HS-27A (cell line): ENCODE results near the gene HOXB6.

Experiments used
- DNase-seq: peaks from one replicate; pipeline ENCODE4 v3.0.0-alpha.2; 2012; ENCODE audit warnings: low read depth, missing footprints

HOXB6 gene

GRCh38 chr17:48565925-48566710, 38.7 kb downstream of the HOXB6 start:
- no peak for DNase-seq

DNA sequence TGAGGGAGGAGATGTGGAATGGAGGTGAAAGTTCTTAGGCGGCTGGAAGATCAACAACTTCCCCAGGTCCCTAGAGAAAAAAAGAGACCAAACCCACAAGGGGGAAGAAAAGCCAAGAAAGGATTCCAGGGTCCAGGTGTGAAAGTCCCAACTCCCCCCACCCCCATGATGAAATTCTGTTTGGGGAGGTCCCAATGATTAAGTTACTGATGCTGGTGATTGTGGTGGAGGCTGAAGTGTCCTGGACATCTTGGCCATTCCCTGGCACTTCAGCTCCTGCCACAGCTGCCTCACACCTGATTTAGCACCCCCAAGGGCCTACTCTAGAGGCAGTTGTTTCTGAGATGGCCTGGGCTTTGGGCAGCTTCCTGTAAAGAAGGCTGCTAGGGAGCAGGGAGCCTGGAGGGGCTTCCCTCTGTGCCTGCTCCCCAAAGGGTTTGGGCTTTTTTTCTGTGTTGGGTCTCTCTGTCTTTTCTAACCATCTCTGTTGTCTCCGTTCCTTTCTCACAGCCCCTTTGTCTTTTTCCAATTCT, 39.7 kb downstream of the HOXB6 start:
- DNase-seq, result no peak

- DNase-seq, result no peak
Observed at GRCh38 chr17:48564188-48565021, 40.4 kb downstream of the HOXB6 start.

DNA sequence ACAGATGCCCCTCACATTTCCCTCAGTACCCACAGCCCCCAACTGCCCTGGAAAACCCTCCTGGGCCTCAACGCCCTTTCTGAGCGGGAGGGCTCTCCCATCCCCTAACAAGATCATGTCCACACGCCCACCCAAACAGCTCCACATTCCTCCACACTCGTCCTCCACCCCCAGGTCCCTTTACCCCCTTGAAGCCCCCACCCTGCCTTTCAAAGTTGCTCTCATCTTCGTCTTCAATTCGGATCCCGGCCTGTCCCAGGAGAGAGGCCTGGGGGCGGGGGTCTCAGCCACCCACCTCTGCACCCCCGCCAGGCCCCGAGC, 41.0 kb downstream of the HOXB6 start:
- DNase-seq, result no peak

GRCh38 chr17:48563385-48563838, 41.4 kb downstream of the HOXB6 start:
- no peak for DNase-seq

- no peak for DNase-seq
Observed at GRCh38 chr17:48562934-48563333, 41.9 kb downstream of the HOXB6 start.

- no peak for DNase-seq
Observed at GRCh38 chr17:48561884-48562810, 42.6 kb downstream of the HOXB6 start.

- DNase-seq, result no peak
Observed at GRCh38 chr17:48559840-48560817, 44.7 kb downstream of the HOXB6 start.

DNA sequence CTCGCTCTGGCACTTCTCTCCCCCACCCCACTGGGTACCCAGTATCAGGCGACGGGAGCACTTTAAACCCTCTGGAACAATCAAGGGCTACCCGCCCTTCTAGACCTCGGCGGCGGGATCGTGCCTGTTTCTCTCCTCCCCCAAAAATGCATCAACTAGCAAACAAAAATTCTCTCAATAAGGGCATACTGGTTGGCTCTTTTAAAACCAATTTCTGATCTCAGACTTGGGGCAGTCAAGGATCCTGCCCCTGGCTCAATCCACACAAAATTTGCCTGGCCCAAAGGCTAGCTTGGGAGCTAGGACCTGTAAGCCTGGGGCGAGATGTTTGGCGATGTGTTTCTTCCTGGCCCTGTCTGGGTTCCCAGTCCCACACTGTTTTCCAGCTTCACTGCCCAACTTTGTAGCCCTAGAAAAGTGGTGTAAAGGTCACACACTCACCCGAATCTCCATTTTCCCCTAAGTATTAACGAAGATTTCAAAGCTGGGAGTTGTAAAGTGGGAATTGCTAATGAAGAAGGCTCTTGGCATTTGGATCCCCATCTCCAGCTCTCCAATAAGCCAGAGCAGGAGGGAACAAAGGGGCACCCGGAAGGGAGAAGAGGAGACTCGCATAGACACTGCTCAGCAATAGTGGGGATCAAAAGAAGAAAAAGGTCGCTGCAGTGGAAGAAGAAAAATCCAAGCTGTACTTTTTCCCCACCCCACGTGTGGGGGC, 45.5 kb downstream of the HOXB6 start:
- DNase-seq, result no peak

DNA sequence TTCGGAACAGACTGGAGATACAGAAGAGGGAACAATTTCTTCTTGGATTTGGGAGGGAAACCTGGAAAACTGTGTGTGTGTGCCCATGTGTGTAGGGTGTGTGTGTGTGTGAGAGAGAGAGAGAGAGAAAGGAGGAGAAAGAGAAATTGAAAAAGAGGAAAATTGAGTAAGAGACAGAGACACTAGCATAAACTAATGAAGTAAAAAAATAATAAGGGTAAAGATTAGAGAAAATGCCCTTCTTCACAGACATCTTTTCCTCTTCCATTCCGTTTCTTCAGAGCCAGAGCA, 46.0 kb downstream of the HOXB6 start:
- DNase-seq, result no peak

- DNase-seq, result no peak
Observed at GRCh38 chr17:48558057-48558830, 46.5 kb downstream of the HOXB6 start.

DNA sequence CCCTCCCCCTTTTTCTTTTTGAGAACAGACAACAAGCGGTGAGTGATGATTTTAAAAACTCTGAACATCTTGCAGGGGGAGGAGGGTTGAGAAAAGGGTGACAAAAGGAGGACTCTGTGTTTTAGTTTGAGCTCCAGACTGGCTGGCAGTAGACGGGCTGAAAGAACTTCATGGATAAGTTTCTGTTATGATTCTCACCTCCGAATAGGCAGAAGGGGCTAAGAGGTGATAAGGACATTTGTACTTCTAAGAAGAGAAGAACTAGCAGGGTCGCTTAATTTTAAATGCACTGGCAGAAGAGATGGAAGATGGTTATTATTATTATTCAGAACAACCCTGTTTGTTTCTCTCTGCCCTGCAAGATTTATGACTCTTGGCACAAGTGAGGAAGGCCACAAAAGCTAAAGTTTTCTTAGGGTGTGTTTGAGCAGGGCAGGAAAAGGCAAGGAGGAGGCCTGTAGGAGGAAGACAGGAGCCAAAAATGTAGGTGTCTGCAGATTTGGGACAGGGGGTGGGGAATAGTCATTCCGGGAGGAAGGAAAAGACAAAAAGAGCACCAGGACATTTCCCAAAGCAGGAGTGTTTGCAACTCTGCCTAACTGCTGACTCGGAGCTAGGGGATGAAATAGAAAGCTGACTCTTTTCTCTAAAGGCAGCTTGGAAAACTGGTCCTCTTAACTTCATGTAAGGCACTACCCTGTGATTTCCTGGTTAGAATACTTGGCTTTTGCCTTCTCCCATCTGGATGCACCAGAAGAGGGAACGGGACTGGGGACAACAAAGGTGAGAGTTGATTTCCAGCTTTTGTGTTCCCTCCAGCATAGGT, 48.0 kb downstream of the HOXB6 start:
- DNase-seq, result no peak

DNA sequence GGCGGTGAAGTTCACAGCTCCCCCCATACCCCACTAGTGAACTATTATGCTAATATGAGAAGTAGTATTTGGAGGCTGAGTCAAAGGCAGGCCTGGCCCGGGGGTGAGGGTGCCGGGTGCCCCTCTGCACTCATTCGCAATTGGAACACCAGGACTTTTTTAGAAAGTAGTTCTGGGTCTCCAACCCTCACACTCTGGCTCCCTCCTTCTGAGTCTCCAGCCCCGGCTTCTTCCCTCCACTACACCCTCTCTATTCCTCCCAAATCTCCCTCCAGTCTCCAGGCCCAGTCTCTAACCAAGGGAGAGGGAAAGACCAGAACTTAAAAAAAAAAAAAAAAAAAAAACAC, 48.6 kb downstream of the HOXB6 start:
- no peak for DNase-seq

DNA sequence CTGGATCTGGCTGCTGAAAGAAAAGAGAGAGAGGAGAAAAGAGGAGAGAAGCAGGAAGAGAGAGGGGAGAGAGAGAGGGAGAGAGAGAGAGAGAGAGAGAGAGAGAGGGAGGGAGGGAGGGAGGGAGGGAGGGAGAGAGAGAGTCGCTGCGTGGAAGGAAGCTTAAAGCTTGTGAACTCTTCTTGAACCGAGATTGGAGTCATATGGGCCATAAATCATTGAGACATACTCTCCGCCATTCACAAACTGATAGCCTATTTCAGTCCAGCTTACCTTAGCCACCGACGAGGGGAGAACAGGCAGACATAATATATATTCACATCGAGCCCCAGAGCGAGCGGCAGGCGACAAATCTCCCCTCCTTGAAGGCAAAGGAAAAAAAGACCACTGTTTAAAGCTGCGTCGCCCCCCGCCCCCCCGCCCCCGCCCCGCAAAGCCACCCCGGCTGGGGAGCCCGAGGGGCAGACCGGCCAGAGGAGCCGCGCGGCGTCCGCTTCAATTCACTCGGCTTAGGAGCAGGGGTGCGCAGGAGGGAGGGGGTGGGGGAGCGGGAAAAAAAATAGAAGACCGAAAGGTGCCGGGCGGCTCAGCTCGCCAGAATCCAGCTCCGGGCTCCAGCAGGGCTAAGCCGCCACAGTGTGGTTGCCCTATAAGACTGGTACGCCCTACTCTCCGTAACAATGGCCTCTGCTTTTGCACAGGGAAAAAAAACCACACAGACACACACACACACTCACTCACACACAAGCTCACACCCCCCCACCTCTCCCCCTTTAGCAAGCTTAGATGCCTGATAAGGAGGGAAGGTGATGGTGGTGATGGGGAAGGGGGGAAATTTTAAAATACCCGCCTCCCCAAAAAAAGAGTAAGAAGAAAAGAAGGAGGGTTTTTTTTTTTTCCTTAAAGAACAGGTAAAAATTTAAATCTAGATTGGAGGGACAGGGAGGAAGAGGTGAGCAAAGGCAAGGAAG, 49.2 kb downstream of the HOXB6 start:
- no peak for DNase-seq

DNA sequence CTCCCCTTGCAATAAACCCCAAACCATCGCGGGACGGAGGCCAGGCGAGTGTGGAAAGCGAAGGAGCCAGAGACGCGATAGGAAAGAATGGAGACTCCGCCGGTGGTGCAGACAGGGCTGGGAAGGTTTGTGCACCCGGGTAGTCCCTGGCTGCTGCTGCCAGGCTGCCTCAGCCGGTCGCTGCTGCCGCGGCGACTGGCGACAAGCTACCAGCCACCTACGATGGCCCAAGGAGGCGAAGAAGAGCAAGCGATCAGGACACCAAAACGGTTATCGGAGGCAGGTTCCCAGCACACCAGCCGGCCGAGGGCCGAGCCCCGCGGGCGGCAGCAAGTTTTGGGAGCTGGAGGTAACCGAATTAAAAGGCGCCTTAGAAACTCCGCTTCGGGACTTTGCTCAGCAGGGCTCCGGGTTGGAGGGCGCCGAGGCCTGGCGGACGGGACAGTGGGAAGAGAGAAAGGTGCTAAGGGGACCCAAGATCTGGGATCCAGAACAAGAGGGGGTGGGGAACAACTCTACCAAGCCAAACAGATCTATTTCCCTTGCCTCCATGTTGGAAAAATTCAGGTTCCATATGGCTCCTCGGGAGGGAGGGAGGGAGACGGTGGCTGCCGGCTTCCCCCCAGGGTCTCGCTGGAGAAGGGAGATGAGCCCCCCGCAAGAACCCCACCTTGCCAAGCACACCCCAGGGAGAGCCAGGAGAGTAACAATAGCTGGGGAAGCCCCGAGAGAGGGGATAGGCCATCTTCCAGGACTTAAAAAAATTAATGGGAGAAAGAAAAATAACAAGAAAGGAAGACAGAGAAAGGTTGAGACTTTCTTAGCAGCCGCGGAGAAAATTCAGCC, 50.2 kb downstream of the HOXB6 start:
- DNase-seq, result no peak

- no peak for DNase-seq
Observed at GRCh38 chr17:48553826-48554225, 51.0 kb downstream of the HOXB6 start.

- no peak for DNase-seq
Observed at GRCh38 chr17:48553190-48553547, 51.6 kb downstream of the HOXB6 start.
